Measurements from ENCODE around the gene LHX3.

- TF ChIP-seq POLR2A (IDR thresholded peaks at IDR 0.05; ENCODE audit: extremely low read depth, insufficient read length) = no peak
- TF ChIP-seq CTCF (IDR thresholded peaks at IDR 0.05; ENCODE audit: low read depth, low read length) = no peak
- TF ChIP-seq MAX (IDR thresholded peaks at IDR 0.05; ENCODE audit: low read depth, low read length) = no peak
Observed at GRCh38 chr9:136177224-136177623, 27.7 kb downstream of the LHX3 start.

Data from NB4 (cell line).